ENCODE measurements around the gene MYO18A.

GRCh38 chr17:29225396-29225795 lies 45.2 kb upstream of the MYO18A start:
- TF ChIP-seq EP300 (IDR thresholded peaks at IDR 0.05) (no peak), CTCF (IDR thresholded peaks at IDR 0.05) (no peak), POLR2A (IDR thresholded peaks at IDR 0.05; ENCODE audit: low read depth) (no peak)

All from esophagus muscularis mucosa (tissue), 4 donors.